Hippocampal formation (tissue), 2 donors: ENCODE results near the gene PACS1.
"Not testable (repeated sequence)": the region's sequence is repeated elsewhere in the genome, so short reads cannot be mapped to it uniquely, and the experiment has no call there.

ENCODE experiments used
- DNase-seq, 2 donors: peaks; one replicate each; lab custom pipeline; 2025; lab: John Stamatoyannopoulos, UW

The PACS1 gene

DNA sequence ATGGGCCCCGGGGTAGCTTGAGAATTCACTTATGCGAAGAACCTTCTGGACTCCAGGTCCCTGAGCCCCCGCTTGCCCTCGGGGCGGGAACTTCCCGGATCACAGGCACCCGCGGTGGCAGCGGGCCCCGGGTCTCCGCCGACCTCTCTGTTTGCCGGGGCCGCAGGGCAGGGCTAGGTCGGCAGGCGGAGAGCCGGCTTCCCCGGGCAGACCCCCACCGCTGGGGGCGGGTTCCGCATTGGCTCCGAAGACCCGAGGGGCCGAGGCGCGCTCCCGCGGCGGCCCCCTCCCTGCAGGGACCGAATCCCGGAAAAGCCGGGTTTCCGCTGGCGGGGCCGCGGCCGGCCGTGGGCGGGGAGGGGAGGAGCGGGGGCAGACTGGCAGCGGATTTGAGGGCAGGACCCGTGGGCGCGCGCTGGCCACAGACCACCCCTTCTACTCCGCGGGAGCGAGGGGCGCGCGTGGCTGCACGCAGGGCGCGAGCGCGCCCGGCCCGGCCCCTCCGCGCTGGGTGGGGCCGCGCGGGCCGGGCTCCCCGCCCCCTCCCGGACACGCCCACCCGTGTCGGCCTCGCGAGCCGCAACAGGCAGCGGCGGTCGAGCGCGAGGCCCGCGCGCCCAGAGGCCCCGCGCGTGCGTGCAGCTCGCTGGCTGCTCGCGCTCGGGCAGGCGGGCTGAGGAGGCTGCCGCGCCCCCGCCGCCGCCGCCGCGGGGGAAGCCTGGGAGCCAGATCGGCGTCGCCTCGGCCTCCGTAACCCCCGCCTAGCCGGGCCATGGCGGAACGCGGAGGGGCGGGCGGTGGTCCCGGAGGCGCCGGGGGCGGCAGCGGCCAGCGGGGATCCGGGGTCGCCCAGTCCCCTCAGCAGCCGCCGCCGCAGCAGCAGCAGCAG is at the start of gene PACS1:
PACS1 (plus strand) TSS at position 558 of the 889 bp plus-strand sequence; CDS start at position 773, 215 bp downstream.
- peak; percentile 57 to 68 for DNase-seq

- DNase-seq: no peak
These were observed 49.3 kb upstream of the PACS1 start for GRCh38 chr11:66020618-66021357.

- DNase-seq: peak; percentile 15 to 43
These were observed 47.5 kb upstream of the PACS1 start for GRCh38 chr11:66022401-66023185.

GRCh38 chr11:66023186-66023440 is 47.0 kb upstream of the PACS1 start:
- not testable (repeated sequence) for DNase-seq

- no peak for DNase-seq
These were observed 44.0 kb upstream of the PACS1 start, which contains the start of gene CATSPER1 for GRCh38 chr11:66026017-66026529. CATSPER1 (minus strand) TSS chr11:66026479; CDS start chr11:66026379, 100 bp downstream.

DNA sequence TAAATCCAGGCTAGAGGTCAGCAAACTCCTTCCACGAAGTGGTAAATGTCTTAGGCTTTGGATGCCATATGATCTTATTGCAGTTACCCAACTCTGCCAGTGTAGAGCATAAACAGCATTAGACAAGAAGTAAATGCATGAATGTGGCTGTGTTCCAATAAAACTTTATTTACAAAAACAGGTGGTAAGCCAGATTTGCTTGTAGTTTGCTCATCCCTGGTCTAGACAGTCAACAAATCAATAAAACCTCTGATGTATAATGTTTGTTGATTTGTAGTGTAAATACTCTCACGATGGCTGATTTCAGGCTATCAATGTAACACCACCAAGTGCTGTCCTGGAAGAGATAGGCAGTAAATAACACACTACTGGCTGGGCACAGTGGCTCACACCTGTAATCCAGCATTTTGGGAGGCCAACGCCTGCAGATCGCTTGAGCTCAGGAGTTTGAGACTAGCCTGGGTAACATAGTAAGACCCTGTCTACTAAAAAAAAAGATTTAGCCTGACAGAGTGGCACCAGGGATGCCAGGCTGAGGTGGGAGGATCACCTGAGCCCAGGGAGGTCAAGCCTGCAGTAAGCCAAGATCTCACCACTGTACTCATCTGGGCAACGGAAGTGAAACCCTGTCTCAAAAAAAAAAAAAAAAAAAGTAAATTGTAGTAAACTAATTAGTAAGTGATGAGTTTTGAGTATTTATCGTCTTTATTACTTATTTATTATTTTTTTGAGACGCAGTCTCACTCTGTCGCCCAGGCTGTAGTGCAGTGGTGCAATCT is 36.9 kb upstream of the PACS1 start:
- no peak for DNase-seq

- no peak for DNase-seq
These were observed 34.3 kb upstream of the PACS1 start for GRCh38 chr11:66035653-66036333.

DNA sequence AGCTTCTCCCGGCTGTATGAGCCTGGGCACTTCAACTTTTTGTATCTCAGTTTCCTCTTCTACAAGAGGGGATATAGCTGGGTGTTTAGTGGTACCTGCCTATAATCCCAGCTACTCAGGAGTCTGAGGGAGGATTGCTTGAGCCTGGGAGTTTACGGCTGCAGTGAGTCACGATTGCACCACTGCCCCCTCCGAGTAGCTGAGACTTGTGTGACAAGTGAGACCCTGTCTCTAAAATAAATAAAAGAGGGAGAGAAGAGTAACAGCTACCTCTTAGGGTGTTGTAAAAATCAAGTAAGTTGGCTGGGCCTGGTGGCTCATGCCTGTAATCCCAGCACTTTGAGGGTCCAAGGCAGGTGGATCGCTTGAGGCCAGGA is 33.8 kb upstream of the PACS1 start:
- DNase-seq: no peak

DNA sequence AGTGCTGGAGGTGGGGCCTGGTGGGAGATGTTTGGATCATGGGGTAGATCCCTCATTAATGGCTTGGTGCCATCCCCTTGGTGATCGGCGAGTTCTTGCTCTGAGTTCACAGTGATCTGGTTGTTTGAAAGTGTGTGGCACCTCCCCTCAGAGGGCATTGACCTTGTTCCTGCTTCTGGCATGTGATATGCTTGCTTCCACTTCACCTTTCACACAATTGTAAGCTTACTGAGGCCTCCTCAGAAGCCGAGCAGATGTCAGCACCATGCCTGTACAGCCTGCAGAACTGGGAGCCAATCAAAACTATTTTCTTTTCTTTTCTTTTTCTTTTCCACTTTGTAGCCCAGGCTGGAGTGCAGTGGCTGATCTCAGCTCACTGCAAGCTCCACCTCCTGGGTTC is 32.7 kb upstream of the PACS1 start:
- no peak for DNase-seq

DNA sequence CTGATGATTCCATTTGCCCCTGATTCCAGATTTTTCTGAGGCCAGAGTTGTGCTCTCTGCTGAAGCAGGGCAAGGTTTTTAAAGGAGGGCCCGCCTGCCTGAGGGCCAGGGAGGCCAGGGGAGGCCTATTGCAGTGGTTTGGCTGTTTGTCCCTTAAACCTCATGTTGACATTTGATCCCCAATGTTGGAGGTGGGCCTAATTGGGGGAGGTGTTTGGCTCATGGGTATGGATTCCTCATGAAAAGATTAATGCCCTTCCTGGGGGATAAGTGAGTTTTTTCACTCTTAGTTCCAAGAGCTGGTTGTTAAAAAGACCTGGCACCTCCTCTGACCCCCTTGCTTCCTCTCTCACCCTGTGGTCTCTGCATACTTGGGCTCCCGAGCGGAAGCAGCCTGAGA is 30.3 kb upstream of the PACS1 start:
- DNase-seq: no peak

- DNase-seq: no peak
These were observed 27.7 kb upstream of the PACS1 start for GRCh38 chr11:66042227-66042995.

DNA sequence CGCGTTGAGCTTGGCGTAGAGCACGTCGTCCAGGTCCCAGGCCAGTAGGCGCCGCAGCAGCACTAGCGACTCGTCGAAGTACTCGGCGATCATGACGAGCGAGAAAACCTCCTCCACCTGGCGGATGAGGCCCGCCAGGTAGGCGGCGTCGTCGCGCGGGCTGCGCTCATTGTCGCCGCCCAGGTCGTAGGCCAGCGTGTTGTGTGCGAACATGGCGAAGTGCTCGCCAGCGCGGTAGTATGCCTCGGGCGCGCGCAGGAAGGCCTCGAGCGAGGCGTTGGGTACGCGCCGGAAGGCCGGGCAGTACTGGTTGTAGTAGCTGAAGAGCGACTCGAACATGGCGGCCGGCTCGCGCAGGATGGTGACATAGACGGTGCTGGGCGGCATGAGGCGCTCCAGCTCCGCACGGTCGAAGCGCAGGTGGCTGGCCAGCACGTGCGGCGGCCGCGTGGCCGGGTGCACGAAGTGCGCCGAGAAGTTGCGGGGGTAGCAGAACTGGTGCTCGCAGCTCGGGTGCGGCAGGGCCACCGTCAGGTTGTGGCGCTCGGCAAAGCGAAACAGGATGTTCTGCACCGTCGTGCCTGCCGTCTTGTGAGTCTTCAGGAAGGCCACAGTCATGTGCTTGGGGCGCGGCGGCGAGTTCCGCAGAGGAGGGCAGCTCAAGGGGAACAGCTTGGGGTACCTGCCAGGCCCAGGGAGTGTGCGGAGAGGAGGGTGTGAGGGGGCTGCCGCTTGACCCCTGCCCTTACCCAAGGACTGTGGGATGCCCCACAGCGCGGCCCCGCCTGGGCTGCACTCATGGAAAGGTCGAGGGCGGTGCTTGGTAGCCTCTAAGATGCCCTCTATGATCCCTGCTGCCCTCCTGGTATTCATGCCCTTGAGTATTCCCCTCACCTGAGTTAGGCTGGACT is 26.8 kb upstream of the PACS1 start:
- DNase-seq: no peak

GRCh38 chr11:66044757-66045156 is 25.3 kb upstream of the PACS1 start:
- no peak for DNase-seq

DNA sequence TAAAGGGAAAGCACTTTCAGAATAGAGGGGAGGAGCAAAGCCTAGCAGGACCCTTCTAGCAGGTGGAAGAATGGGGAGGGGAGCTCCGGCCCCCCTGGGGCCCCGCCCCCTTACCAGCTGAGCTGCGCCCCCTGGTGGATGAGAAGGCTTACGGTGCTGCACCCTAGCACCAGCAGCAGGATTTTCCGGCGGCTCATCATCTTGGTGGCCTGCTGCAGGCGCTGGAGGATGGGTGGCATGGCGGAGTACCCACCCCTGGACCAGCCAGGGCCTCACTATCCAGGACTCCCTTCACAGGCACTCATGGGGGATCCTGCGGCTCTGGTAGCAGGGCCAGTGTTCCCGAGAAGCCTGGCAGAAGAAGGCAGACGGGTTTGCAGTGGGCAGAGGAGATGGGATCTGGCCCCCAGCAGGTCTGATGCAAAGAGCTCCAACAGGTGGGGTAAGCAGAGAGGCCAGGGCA is 24.9 kb upstream of the PACS1 start:
- peak; percentile 64 to 70 for DNase-seq

DNA sequence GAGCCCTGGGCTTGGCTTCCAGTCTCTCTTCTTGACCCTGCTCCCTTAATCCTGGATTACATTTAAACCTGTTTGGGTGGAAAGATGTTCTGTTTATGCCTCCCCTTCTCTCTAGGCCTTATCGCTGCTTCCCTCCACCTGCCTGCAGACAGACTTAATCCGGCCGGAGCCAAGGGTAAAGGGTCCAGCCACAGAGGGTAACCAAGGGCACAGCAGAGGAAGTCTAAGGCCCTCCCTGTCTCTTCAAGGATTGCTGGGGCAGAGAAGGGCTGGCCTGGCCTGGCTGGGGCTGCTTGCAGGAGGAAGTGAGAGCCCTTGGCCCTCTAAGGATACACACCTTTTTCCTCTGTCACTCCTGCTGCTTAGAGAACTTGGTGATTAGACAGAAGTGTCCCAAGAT is 23.2 kb upstream of the PACS1 start:
- DNase-seq: no peak

GRCh38 chr11:66047541-66048365 is 22.3 kb upstream of the PACS1 start:
- DNase-seq: no peak

- no peak for DNase-seq
These were observed 21.3 kb upstream of the PACS1 start, which contains the start of gene GAL3ST3 for GRCh38 chr11:66048547-66049323. GAL3ST3 (minus strand) TSS chr11:66049161; CDS start chr11:66045415, 3,746 bp downstream.
